Fibroblast of lung (primary cell): ENCODE measurements around the gene ISOC2. TPM values are rescaled to one million over a fixed set of nuclear protein-coding genes. Genes with fewer than 3 reads are reported as not detected.

Source experiments
- DNase-seq, 2 donors: peaks; one replicate each; pipeline versions ENCODE4 v3.0.0 to v3.0.0-alpha.2; 2010; ENCODE audit warnings: low read depth in 2 of 2
- H2AFZ ChIP-seq: 2 replicates; pipeline ENCODE4 v1.5.1; 2012; ENCODE audit warnings: low read length, control low read depth, inconsistent platforms
- H3K27ac ChIP-seq: 2 replicates; pipeline ENCODE4 v1.5.1; 2011; ENCODE audit warnings: low read length, control low read depth; ENCODE audit not compliant: insufficient read depth
- H3K27me3 ChIP-seq: 2 replicates; pipeline ENCODE4 v1.5.1; 2011; ENCODE audit warnings: mild to moderate bottlenecking, low read length; ENCODE audit not compliant: control insufficient read depth, insufficient read depth
- H3K36me3 ChIP-seq: 2 replicates; pipeline ENCODE4 v1.5.1; 2011; ENCODE audit warnings: low read length; ENCODE audit not compliant: control insufficient read depth, insufficient read depth
- H3K4me1 ChIP-seq: 2 replicates; pipeline ENCODE4 v1.5.1; 2011; ENCODE audit warnings: low read length; ENCODE audit not compliant: control insufficient read depth, insufficient read depth; ENCODE audit errors: extremely low read depth
- H3K4me2 ChIP-seq: 2 replicates; pipeline ENCODE4 v1.5.1; 2011; ENCODE audit warnings: low read length, control low read depth; ENCODE audit not compliant: insufficient read depth; ENCODE audit errors: extremely low read depth
- H3K4me3 ChIP-seq, 4 experiments: fragments of 200-600 bp in 1 of 4; sonication (generic) in 1 of 4; replicated peaks in 1 of 4; 2 replicates each; pipeline ENCODE4 v1.5.1; 2011 to 2016; ENCODE audit warnings: low read length in 4 of 4, low read depth in 3 of 4, mild to moderate bottlenecking in 3 of 4, control low read depth in 2 of 4, inconsistent platforms in 1 of 4, mixed read lengths in 1 of 4; ENCODE audit not compliant: insufficient read depth in 1 of 4; ENCODE audit errors: control extremely low read depth in 1 of 4
- H3K79me2 ChIP-seq: 2 replicates; pipeline ENCODE4 v1.5.1; 2012; ENCODE audit warnings: mild to moderate bottlenecking, low read length, inconsistent platforms; ENCODE audit not compliant: control insufficient read depth, insufficient read depth
- H3K9ac ChIP-seq: 2 replicates; pipeline ENCODE4 v1.5.1; 2011; ENCODE audit warnings: mild to moderate bottlenecking, low read length, control low read depth; ENCODE audit not compliant: insufficient read depth
- H3K9me3 ChIP-seq: 2 replicates; pipeline ENCODE4 v1.5.1; 2012; ENCODE audit warnings: low read depth, low read length; ENCODE audit not compliant: control insufficient read depth, insufficient read depth
- H4K20me1 ChIP-seq: 2 replicates; pipeline ENCODE4 v1.5.1; 2011; ENCODE audit warnings: low read length; ENCODE audit not compliant: control insufficient read depth, insufficient read depth; ENCODE audit errors: extremely low read depth
- CTCF ChIP-seq, 2 donors: IDR thresholded peaks in 1 of 2; conservative IDR thresholded peaks in 1 of 2; 1 replicate in 1 of 2; 2 replicates in 1 of 2; pipeline ENCODE4 v1.5.1; 2011 to 2012; ENCODE audit warnings: low read length in 2 of 2, control low read depth in 1 of 2, inconsistent platforms in 1 of 2, low read depth in 1 of 2, mild to moderate bottlenecking in 1 of 2
- EZH2 ChIP-seq: IDR thresholded peaks from 2 replicates; pipeline ENCODE4 v1.5.1; 2012; ENCODE audit warnings: low read length, control low read depth, mild to moderate bottlenecking; ENCODE audit errors: missing control alignments
- polyA plus RNA-seq, 2 donors: library from polyadenylated mRNA; depleted of rRNA in 1 of 2; stranded (reverse) in 1 of 2; unstranded in 1 of 2; fragments of >200 nt; gene quantifications; 2 replicates each; pipeline ENCODE4 v1.2.1, GENCODE V29; 2011 to 2012; ENCODE audit warnings: missing spikeins in 1 of 2
- total RNA-seq: library from RNA; depleted of rRNA; stranded (reverse); fragments of >200 nt; gene quantifications from 2 replicates; pipeline ENCODE4 v1.2.1, GENCODE V29; 2014

ISOC2 gene
- total and polyA plus RNA-seq, 2 donors (not counting 1 experiment from before 2014, with no cell fraction given), result 24.8 to 35.5 TPM

- Histone ChIP-seq H3K79me2 (no peaks in the 10 kb centered on the region), H3K4me3 (no peak overlapping the region), H3K27me3 (no peaks in the 10 kb centered on the region), H3K36me3 (peaks cover 2% of the 10 kb centered on the region), H3K4me2 (no peak overlapping the region), H4K20me1 (no peaks in the 10 kb centered on the region), H3K27ac (no peak overlapping the region), H2AFZ (no peak overlapping the region), H3K9ac (no peak overlapping the region), H3K9me3 (no peaks in the 10 kb centered on the region), H3K4me1 (peaks cover 8% of the 10 kb centered on the region)
- TF ChIP-seq CTCF (conservative IDR thresholded peaks at IDR 0.05 in 1 of 2, IDR thresholded peaks at IDR 0.05 in 1 of 2; ENCODE audit: low read depth in 1 of 2, low read length in 2 of 2), result no peak
- no peak for TF ChIP-seq EZH2
- DNase-seq, result no peak
Measured at GRCh38 chr19:55457683-55458457, 3.6 kb downstream of the ISOC2 start.

GRCh38 chr19:55456347-55456746 is 5.1 kb downstream of the ISOC2 start:
- no peak overlapping the region for H2AFZ ChIP-seq
- H3K9me3 ChIP-seq, result no peaks in the 10 kb centered on the region
- peaks cover 9% of the 10 kb centered on the region for H3K27me3 ChIP-seq
- peaks cover 8% of the 10 kb centered on the region for H3K4me1 ChIP-seq
- H3K9ac ChIP-seq, result no peak overlapping the region
- H3K4me2 ChIP-seq, result no peak overlapping the region
- H3K79me2 ChIP-seq, result no peaks in the 10 kb centered on the region
- no peak overlapping the region for H3K27ac ChIP-seq
- H3K36me3 ChIP-seq, result peaks cover 2% of the 10 kb centered on the region
- H3K4me3 ChIP-seq, result no peak overlapping the region
- no peaks in the 10 kb centered on the region for H4K20me1 ChIP-seq
- DNase-seq, result no peak
- TF ChIP-seq EZH2 (no peak), CTCF (conservative IDR thresholded peaks at IDR 0.05 in 1 of 2, IDR thresholded peaks at IDR 0.05 in 1 of 2; ENCODE audit: low read depth in 1 of 2, low read length in 2 of 2) (no peak)

- TF ChIP-seq EZH2 (no peak), CTCF (conservative IDR thresholded peaks at IDR 0.05 in 1 of 2, IDR thresholded peaks at IDR 0.05 in 1 of 2; ENCODE audit: low read depth in 1 of 2, low read length in 2 of 2) (no peak)
- no peak overlapping the region for H3K4me2 ChIP-seq
- H3K4me1 ChIP-seq, result peaks cover 4% of the 10 kb centered on the region
- H3K27me3 ChIP-seq, result peaks cover 11% of the 10 kb centered on the region
- peaks cover 2% of the 10 kb centered on the region for H3K36me3 ChIP-seq
- no peak overlapping the region for H3K27ac ChIP-seq
- H3K79me2 ChIP-seq, result no peaks in the 10 kb centered on the region
- DNase-seq, result no peak
- H3K4me3 ChIP-seq, result no peak overlapping the region
- no peak overlapping the region for H3K9ac ChIP-seq
- no peaks in the 10 kb centered on the region for H4K20me1 ChIP-seq
- no peak overlapping the region for H2AFZ ChIP-seq
- no peaks in the 10 kb centered on the region for H3K9me3 ChIP-seq
Measured at GRCh38 chr19:55455576-55456235, 5.7 kb downstream of the ISOC2 start.
